MV-4-11 (cell line): ENCODE data around the gene SNTB2.
A peak's percentile ranks its signal among the peaks of the same experiment; 100 is the strongest.
"Not testable (repeated sequence)": the region's sequence is repeated elsewhere in the genome, so short reads cannot be mapped to it uniquely, and the experiment has no call there.

Experiments used
- DNase-seq: peaks from one replicate; lab custom pipeline; 2025; lab: John Stamatoyannopoulos, UW

Gene SNTB2

GRCh38 chr16:69186642-69187445 lies at the start of gene SNTB2:
TSS of gene SNTB2 (plus strand) at chr16:69187164. CDS start at chr16:69187167, 3 bp downstream.
- peak; percentile 78 for DNase-seq

- DNase-seq = no peak
These were observed 48.4 kb upstream of the SNTB2 start for GRCh38 chr16:69138608-69139007.

- DNase-seq = not testable (repeated sequence)
These were observed 47.5 kb upstream of the SNTB2 start for GRCh38 chr16:69139464-69139863.

- no peak for DNase-seq
These were observed 46.0 kb upstream of the SNTB2 start for GRCh38 chr16:69141014-69141413.

GRCh38 chr16:69141936-69142335 lies 45.0 kb upstream of the SNTB2 start:
- no peak for DNase-seq

GRCh38 chr16:69143116-69143515 lies 43.8 kb upstream of the SNTB2 start:
- no peak for DNase-seq

- no peak for DNase-seq
These were observed 41.3 kb upstream of the SNTB2 start for GRCh38 chr16:69145658-69146057.

GRCh38 chr16:69149621-69150020 lies 37.3 kb upstream of the SNTB2 start:
- DNase-seq = not testable (repeated sequence)

- DNase-seq = peak; percentile 53
These were observed 36.7 kb upstream of the SNTB2 start for GRCh38 chr16:69150146-69150865.

- DNase-seq = no peak
These were observed 29.8 kb upstream of the SNTB2 start for GRCh38 chr16:69157196-69157595.

GRCh38 chr16:69160192-69160591 lies 26.8 kb upstream of the SNTB2 start:
- no peak for DNase-seq

GRCh38 chr16:69165584-69165983 lies 21.4 kb upstream of the SNTB2 start:
- DNase-seq = no peak

- no peak for DNase-seq
These were observed 20.6 kb upstream of the SNTB2 start for GRCh38 chr16:69166221-69166833.

GRCh38 chr16:69166946-69167930 lies 19.7 kb upstream of the SNTB2 start:
- no peak for DNase-seq

- no peak for DNase-seq
These were observed 17.9 kb upstream of the SNTB2 start for GRCh38 chr16:69169051-69169450.

GRCh38 chr16:69169607-69170352 lies 17.2 kb upstream of the SNTB2 start:
- no peak for DNase-seq

- DNase-seq = peak; percentile 93
These were observed 15.5 kb upstream of the SNTB2 start for GRCh38 chr16:69171325-69172084.

GRCh38 chr16:69176033-69176800 lies 10.7 kb upstream of the SNTB2 start:
- no peak for DNase-seq

- DNase-seq = peak; percentile 22
These were observed 7.5 kb upstream of the SNTB2 start for GRCh38 chr16:69179328-69180010.
